Gastroesophageal sphincter (tissue), 3 donors: ENCODE results near the gene ANKRD9.

Experiments
- CTCF ChIP-seq, 4 experiments: fragments of 200-600 bp in 2 of 4; fragments of 450-650 bp in 2 of 4; sonication (generic) in 1 of 4; IDR thresholded peaks; one replicate each; pipeline ENCODE4 v1.5.1; 2017 to 2019; ENCODE audit warnings: antibody characterized with exemption in 4 of 4, mild to moderate bottlenecking in 2 of 4, moderate library complexity in 2 of 4
- EP300 ChIP-seq: sonication (generic); formaldehyde crosslinking; IDR thresholded peaks from one replicate; pipeline ENCODE4 v1.6.1; 2017; ENCODE audit warnings: antibody characterized with exemption, mild to moderate bottlenecking
- POLR2A ChIP-seq, 2 donors: fragments of 450-650 bp; IDR thresholded peaks; one replicate each; pipeline ENCODE4 v1.6.1; 2017; ENCODE audit warnings: antibody characterized with exemption in 2 of 2, mild to moderate bottlenecking in 2 of 2, moderate library complexity in 1 of 2
- POLR2AphosphoS5 ChIP-seq: sonication (generic); formaldehyde crosslinking; IDR thresholded peaks from one replicate; pipeline ENCODE4 v1.6.1; 2017; ENCODE audit warnings: antibody characterized with exemption

- no peak for TF ChIP-seq CTCF (IDR thresholded peaks at IDR 0.05)
- TF ChIP-seq POLR2AphosphoS5: no peak
- TF ChIP-seq EP300: no peak
- no peak for TF ChIP-seq POLR2A (IDR thresholded peaks at IDR 0.05)
Measured at GRCh38 chr14:102492531-102492910, 17.1 kb downstream of the ANKRD9 start.
